Measurements from ENCODE around the gene PDIA2.
"Not testable (repeated sequence)": the region's sequence is repeated elsewhere in the genome, so short reads cannot be mapped to it uniquely, and the experiment has no call there.

PDIA2 gene

GRCh38 chr16:331181-331814 lies 48.3 kb downstream of the PDIA2 start:
- DNase-seq (ENCODE audit: low spot score): not testable (repeated sequence)

GRCh38 chr16:333406-334094 lies 50.6 kb downstream of the PDIA2 start:
- DNase-seq (ENCODE audit: low spot score): no peak

- DNase-seq (ENCODE audit: low spot score): not testable (repeated sequence)
Measured at GRCh38 chr16:334164-334832, 51.3 kb downstream of the PDIA2 start.

GRCh38 chr16:334861-335632 lies 52.1 kb downstream of the PDIA2 start:
- DNase-seq (ENCODE audit: low spot score): not testable (repeated sequence)

GRCh38 chr16:336269-336668 lies 53.3 kb downstream of the PDIA2 start:
- DNase-seq (ENCODE audit: low spot score): no peak
